Smooth muscle cell (in vitro differentiated cells): ENCODE data around the gene LMTK3. TPM values are rescaled to one million over a fixed set of nuclear protein-coding genes. Genes with fewer than 3 reads are reported as not detected.

Source experiments
- DNase-seq: peaks from one replicate; lab custom pipeline; 2025; ENCODE audit not compliant: unreplicated experiment; lab: John Stamatoyannopoulos, UW
- H2AFZ ChIP-seq: fragments of 200-600 bp; sonication (generic); 2 replicates; pipeline ENCODE4 v1.6.0; 2016; ENCODE audit warnings: antibody characterized with exemption, low read depth, mild to moderate bottlenecking
- H3F3A ChIP-seq: fragments of 200-600 bp; sonication (generic); 2 replicates; pipeline ENCODE4 v1.6.0; 2017; ENCODE audit warnings: antibody characterized with exemption, low read depth
- H3K27ac ChIP-seq: fragments of 200-600 bp; sonication (generic); 2 replicates; pipeline ENCODE4 v1.5.1; 2016; ENCODE audit warnings: low read depth, mild to moderate bottlenecking
- H3K27me3 ChIP-seq: fragments of 200-600 bp; sonication (generic); 2 replicates; pipeline ENCODE4 v1.6.1; 2016; ENCODE audit warnings: low read depth, mild to moderate bottlenecking
- H3K36me3 ChIP-seq: fragments of 200-600 bp; sonication (generic); 2 replicates; pipeline ENCODE4 v1.5.1; 2016; ENCODE audit warnings: low read depth
- H3K4me1 ChIP-seq: fragments of 200-600 bp; sonication (generic); 2 replicates; pipeline ENCODE4 v1.5.1; 2016; ENCODE audit warnings: low read depth
- H3K4me2 ChIP-seq: fragments of 200-600 bp; sonication (generic); 2 replicates; pipeline ENCODE4 v1.6.0; 2016; ENCODE audit warnings: mild to moderate bottlenecking
- H3K4me3 ChIP-seq: fragments of 200-600 bp; sonication (generic); 2 replicates; pipeline ENCODE4 v1.5.1; 2016; ENCODE audit warnings: mild to moderate bottlenecking
- H3K79me2 ChIP-seq: fragments of 200-600 bp; sonication (generic); 2 replicates; pipeline ENCODE4 v1.6.0; 2016; ENCODE audit warnings: low read depth, mild to moderate bottlenecking
- H3K9ac ChIP-seq: fragments of 200-600 bp; sonication (generic); 2 replicates; pipeline ENCODE4 v1.6.0; 2016; ENCODE audit warnings: low read depth
- H3K9me3 ChIP-seq: fragments of 200-600 bp; sonication (generic); replicated peaks from 2 replicates; pipeline ENCODE4 v1.5.1; 2016; ENCODE audit warnings: low read depth
- H4K20me1 ChIP-seq: fragments of 200-600 bp; sonication (generic); 2 replicates; pipeline ENCODE4 v1.6.0; 2016; ENCODE audit warnings: low read depth
- CTCF ChIP-seq: fragments of 200-600 bp; sonication (generic); IDR thresholded peaks from 2 replicates; pipeline ENCODE4 v1.5.1; 2017; ENCODE audit warnings: borderline replicate concordance, mild to moderate bottlenecking, antibody characterized with exemption; ENCODE audit not compliant: insufficient read depth, poor library complexity, severe bottlenecking
- WGBS: methylation state at CpG from one replicate; pipeline ENCODE4 v1.1.7; 2016; ENCODE audit warnings: low lambda C conversion rate; 5-methylcytosine and 5-hydroxymethylcytosine counted together
- polyA plus RNA-seq: library from polyadenylated mRNA; unstranded; fragments of >200 nt; fragmentation: Nextera tagmentation; extraction: Ambion mirVana; gene quantifications from 2 replicates; pipeline ENCODE4 v1.2.1, GENCODE V29; 2016
- total RNA-seq: library from RNA; depleted of rRNA; stranded (reverse); fragments of >200 nt; gene quantifications from 2 replicates; pipeline ENCODE4 v1.2.3, GENCODE V29; 2014

LMTK3 gene
- total and polyA plus RNA-seq, 2 experiments from 2014 or later: 0.66 to 3.1 TPM

- Histone ChIP-seq H3K79me2 (no peaks in the 10 kb centered on the region), H2AFZ (no peak overlapping the region), H3F3A (peaks cover 4% of the 10 kb centered on the region), H3K36me3 (no peaks in the 10 kb centered on the region), H3K4me3 (no peak overlapping the region), H4K20me1 (no peaks in the 10 kb centered on the region), H3K27me3 (no peaks in the 10 kb centered on the region), H3K4me2 (no peak overlapping the region), H3K4me1 (peaks cover 8% of the 10 kb centered on the region), H3K27ac (no peak overlapping the region), H3K9me3 (no peaks in the 10 kb centered on the region), H3K9ac (no peak overlapping the region)
- no peak for DNase-seq
- TF ChIP-seq CTCF: no peak
- WGBS: 89% methylated on average over 12 of the region's 12 CpGs
Observed at GRCh38 chr19:48509467-48510194, 2.0 kb downstream of the LMTK3 start.

GRCh38 chr19:48508729-48509411 lies 2.8 kb downstream of the LMTK3 start:
- WGBS: 93% methylated on average over 29 of the region's 32 CpGs
- H3K27me3 ChIP-seq: no peaks in the 10 kb centered on the region
- H3K27ac ChIP-seq: no peak overlapping the region
- no peak for DNase-seq
- peaks cover 8% of the 10 kb centered on the region for H3K4me1 ChIP-seq
- H3K4me3 ChIP-seq: no peak overlapping the region
- no peaks in the 10 kb centered on the region for H3K79me2 ChIP-seq
- H3K36me3 ChIP-seq: no peaks in the 10 kb centered on the region
- peaks cover 4% of the 10 kb centered on the region for H3F3A ChIP-seq
- TF ChIP-seq CTCF: no peak
- H3K4me2 ChIP-seq: no peak overlapping the region
- H3K9ac ChIP-seq: no peak overlapping the region
- H4K20me1 ChIP-seq: no peaks in the 10 kb centered on the region
- no peak overlapping the region for H2AFZ ChIP-seq
- H3K9me3 ChIP-seq: no peaks in the 10 kb centered on the region

- Histone ChIP-seq H3K27me3 (no peaks in the 10 kb centered on the region), H4K20me1 (no peaks in the 10 kb centered on the region), H2AFZ (no peak overlapping the region), H3K4me1 (peaks cover 8% of the 10 kb centered on the region), H3K27ac (no peak overlapping the region), H3K9ac (no peak overlapping the region), H3K4me2 (no peak overlapping the region), H3K4me3 (no peak overlapping the region), H3K79me2 (no peaks in the 10 kb centered on the region), H3F3A (peaks cover 4% of the 10 kb centered on the region), H3K36me3 (no peaks in the 10 kb centered on the region), H3K9me3 (no peaks in the 10 kb centered on the region)
- 96% methylated on average over 7 of the region's 7 CpGs for WGBS
- no peak for DNase-seq
- TF ChIP-seq CTCF: no peak
Observed at GRCh38 chr19:48507911-48508439, 3.7 kb downstream of the LMTK3 start.
